Tibial nerve (tissue), 4 donors: ENCODE results near the gene ING5.

Experiments used
- CTCF ChIP-seq, 5 experiments: fragments of 200-600 bp in 3 of 5; fragments of 450-650 bp in 2 of 5; sonication (generic) in 3 of 5; IDR thresholded peaks; one replicate each; pipeline ENCODE4 v1.5.1; 2016 to 2019; ENCODE audit warnings: antibody characterized with exemption in 5 of 5, mild to moderate bottlenecking in 3 of 5, moderate library complexity in 2 of 5
- EP300 ChIP-seq, 2 donors: sonication (generic); formaldehyde crosslinking; IDR thresholded peaks; one replicate each; pipeline ENCODE4 v1.6.1; 2017; ENCODE audit warnings: antibody characterized with exemption in 2 of 2, mild to moderate bottlenecking in 1 of 2
- POLR2A ChIP-seq, 2 donors: fragments of 450-650 bp; IDR thresholded peaks; one replicate each; pipeline ENCODE4 v1.6.1; 2017; ENCODE audit warnings: antibody characterized with exemption in 2 of 2, mild to moderate bottlenecking in 2 of 2, moderate library complexity in 2 of 2

- no peak for TF ChIP-seq CTCF (IDR thresholded peaks at IDR 0.05)
- TF ChIP-seq EP300 (IDR thresholded peaks at IDR 0.05): no peak
- TF ChIP-seq POLR2A (IDR thresholded peaks at IDR 0.05): no peak
Observed at GRCh38 chr2:241759067-241759807, 57.4 kb downstream of the ING5 start.
